HG02623 (cell line): ENCODE data around the gene UNC50.
"Not testable (repeated sequence)": the region's sequence is repeated elsewhere in the genome, so short reads cannot be mapped to it uniquely, and the experiment has no call there.

ENCODE experiments used
- ATAC-seq: cut with Tn5 transposase; IDR thresholded peaks from one replicate; pipeline ENCODE4 v1.9.1; 2021; ENCODE audit warnings: moderate library complexity; ENCODE audit not compliant: unreplicated experiment

UNC50 gene

DNA sequence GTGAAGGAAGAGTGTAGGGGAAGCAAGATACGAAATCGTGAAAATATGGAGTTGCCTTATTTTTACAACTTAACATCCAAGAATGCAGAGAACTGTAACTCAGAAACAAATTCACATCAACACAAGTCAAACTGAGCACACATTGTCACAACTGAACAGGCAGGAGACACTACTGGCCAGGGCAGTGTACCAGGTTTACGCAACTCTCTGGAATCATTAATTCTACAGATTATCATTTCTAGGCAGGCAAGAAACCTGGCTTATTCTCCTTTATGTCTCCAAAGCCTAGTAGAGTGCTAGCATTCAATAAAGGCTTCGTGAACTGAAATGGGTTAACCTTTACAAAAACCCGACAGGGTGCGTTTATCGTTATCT lies 661 bp upstream of the UNC50 start:
- no peak for ATAC-seq

DNA sequence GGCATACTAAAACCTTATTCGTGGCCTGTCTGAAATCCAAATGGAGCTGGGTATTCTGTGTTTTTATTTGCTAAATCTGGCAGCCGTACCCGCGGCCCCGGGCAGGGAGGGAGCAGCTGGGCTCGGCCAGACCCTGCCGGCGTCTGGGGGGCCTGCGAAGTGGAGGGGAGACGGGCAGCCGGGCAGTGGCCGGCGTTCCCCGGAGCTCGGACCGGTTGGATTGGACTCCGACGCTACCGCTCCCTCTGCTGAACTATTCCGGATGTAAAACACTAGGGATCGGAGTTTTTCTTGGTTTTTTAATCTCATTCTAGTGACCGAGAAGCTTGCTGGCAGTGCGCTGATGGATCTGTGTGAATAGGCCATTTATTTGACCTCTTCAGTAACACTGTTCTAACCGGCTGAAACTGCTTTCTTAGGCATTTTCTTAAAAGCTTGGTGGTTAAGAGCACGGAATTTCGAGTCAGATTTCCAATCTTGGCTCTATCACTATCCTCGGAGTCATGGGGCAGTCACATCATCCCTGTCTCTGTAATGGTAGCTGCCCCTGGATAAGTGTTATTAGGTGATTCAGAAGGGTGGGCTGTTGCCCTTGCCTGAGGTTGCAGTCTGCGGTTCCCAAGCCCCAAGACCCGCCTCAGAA lies 694 bp downstream of the UNC50 start:
- no peak for ATAC-seq

DNA sequence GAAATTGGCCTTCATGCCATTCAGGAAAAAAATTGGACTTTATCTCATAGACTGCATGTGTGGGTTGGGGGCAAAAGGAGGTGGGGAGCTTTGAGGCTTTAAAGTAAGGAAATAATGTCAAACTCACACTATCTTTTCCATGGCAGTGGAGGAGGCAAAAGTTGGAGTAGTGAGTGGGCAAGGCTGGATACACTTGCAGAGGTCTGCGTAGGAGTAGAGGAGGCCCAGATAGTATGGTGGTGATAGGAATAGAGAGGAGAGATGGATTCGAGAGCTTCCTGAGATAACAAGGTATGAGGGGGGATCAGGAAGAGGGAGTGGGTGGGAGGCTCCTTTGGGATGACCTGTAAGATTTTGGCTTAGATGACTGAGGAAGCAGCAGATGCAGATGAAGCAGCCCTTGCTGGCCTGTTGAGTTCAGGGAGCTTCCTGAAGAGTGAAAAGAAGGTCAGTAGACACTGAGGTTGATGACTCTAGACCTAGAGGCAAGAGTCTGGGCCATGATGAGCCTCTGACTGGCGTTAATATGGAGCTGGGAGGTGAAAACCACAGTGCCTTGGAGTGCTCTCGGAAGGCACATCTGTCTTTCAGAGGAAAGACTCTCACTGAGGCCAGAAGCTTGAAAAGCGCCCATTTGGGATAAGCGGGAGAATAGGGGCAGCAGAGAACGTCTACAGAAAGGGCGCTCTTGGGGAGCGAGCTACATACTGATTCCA lies 5.8 kb downstream of the UNC50 start:
- no peak for ATAC-seq

DNA sequence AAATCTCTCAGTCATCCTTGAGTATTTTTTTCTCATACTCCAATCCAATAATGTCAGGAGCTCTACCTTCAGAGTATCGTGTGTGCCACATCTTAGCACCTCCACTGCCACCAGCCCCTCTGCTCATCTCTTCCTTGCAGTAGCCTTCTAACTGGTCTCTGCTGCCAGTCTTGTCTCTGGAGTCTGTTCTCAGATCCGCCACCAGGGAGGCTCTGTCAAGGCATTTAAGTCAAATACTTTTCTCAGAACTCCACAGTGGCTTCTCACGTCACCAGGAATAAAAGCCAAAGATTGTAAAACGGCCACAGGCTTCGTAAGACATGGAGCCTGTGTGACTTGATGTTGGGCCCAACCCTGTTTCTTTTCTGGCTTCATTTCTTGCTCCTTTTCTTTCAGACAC lies 7.1 kb downstream of the UNC50 start:
- ATAC-seq: no peak

DNA sequence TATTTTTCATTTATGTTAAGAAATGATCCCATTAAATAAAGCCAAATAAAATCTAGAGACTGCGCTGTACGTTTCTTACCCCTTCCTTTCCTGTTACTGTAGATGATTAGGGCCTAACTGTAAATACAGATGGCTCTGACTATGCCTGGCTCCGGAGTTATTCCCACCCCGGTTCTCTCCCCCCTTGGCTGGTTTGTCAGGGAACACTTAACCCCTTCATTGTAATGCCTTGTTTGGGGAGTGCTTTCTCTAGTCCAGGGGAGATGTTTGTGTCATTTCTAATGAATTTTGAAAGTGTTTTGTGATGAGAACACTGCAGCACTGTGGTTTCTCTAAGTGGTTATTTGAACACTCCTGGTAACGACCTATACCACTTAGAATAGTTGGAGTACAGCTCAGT lies 8.8 kb downstream of the UNC50 start:
- ATAC-seq: no peak

DNA sequence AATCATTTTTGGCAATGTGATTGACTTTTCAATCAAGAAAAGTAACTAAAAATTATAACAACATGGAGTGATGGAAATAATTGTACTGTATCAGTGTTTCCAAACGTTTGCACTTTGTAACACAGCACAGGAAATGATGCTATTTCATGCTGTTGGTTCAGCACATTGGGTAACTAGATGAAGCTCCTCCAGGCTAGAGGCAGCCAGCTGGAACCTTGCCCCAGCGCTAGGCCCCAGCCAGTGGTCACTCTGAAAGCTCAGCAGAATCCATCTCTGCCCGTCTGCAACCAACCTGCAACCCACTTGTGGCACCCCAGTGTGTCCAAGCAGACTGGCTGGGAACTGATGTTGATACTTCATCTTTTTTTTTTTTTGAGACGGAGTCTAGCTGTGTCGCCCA lies 15.3 kb downstream of the UNC50 start:
- ATAC-seq: no peak

DNA sequence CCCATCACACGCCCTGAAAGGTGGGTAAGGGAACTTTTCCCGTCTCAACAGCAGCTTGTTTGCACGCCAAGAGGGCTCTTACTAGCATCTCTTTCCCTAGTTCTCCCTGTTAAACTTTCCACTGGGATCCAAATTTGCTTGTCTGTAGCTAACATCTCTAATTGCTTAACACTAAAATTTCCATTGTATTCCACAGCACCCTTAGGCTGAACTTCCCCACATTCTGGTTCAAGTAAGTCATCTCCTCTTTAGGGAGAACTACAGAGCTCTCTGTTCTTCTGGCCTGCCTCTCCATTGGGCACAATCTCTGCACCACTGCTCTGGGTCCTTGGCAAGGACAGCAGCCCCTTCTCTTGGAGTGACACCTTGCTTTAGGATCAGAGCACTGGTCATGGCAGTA lies 24.0 kb downstream of the UNC50 start:
- ATAC-seq: no peak

DNA sequence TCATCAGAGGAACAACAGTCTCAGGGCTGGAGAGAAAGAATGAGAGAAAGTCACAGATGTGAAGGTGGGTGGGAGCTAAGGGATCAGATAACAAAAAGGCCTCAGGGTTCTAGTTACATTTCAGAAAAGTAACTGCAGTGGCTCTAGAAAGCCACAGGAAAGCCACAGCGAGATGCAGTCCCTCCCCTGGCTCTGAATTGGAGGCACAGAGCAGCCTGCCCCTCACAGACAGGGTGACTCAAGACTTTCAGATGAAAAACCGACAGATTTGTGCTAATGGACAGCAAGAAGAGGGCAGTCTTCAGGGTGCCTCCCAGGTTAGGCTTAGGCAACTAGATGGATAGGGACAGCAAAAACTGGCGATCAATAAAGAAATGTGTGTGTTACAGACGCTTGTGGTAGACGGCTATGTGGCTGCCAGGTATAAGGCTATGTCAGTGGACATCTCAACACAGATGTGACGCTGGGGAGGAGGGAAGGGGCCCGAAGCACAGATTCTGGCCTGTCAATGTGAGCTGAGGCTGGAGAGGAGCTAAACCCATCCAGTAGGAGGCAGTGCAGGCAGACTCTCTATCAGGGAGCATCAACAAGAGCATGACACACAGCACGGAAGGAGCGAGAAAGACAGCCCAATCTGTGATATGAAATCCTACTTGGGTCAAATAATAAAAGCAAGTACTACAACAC lies 26.2 kb downstream of the UNC50 start:
- ATAC-seq: no peak

DNA sequence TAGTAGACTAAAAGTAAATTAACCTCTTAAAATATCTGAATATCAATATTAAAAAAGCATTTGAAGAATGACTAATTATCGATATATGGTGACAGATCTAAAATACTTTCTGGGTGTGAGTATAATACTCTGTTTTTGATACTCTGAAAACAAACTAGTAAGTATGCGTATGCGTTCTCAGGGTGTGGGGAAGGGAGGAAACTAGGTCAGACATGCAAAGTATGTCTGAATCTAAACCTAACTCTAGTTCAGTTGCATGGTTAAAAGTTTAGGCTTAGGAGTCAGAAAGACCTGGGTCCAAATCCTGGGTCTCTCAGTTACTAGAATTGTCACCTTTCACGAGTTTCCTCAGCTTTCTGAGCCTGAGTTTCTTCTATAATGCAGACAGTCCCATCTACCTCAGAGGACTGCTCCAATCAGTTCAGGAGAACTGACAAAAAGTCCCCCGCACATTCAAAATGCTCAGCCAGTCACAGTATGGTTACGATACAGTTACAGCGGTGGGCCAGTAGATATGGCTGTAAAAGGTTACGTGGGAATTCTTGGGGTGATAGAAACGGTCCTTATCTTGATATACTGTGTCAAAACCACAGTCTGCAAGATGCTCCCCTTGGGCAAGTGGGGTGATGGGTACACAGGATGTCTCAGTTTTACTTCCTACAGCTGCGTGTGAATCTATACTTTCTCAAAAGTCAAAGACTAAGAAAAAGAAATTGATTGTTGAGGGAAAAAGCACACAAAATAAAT lies 29.2 kb downstream of the UNC50 start:
- peak; percentile 70 for ATAC-seq

DNA sequence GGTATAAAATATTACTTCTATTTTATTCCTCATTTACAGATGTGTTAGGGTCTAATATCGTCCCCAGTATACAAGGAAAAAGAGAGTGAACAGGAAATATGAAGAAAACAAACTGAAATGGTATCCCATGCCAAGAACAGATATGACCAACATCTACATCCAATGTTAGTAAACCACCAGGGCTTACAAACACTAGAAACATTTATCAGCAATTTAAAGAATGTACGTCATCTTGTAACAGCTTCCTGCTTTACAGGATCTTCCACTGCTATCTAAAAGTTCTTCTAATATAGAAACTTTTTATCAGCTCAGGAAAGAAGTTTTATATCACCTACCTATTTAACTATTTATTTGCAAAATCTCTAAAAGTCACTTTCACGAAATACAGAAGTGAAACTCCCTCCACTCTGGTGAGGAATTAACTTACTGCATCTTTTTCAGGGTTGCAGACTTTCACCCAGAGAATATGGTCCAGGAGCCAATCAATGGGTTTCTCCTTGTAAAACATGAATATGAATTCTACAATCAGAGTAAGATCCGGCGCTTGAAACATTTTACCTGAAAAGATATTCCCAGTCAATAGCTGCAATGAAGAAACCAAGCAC lies 35.2 kb downstream of the UNC50 start:
- no peak for ATAC-seq

DNA sequence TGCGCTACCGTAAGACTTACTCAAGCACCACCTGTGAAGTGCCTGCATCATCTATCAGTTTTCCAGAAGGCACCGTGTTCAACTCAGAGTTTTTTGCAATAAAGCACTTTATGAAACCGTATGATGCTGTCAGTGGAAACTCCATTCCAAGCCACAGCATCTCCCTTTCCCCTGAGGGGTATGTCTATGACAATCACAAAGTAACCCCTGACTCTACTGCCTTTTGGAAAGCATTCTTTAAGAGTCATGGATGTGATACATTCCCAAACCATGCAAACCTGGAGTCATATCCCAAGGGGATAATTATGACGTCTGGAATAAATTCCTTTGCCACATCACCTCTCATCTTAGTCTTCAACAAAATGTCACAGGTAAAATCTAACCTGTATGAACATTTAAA lies 39.2 kb downstream of the UNC50 start:
- no peak for ATAC-seq

DNA sequence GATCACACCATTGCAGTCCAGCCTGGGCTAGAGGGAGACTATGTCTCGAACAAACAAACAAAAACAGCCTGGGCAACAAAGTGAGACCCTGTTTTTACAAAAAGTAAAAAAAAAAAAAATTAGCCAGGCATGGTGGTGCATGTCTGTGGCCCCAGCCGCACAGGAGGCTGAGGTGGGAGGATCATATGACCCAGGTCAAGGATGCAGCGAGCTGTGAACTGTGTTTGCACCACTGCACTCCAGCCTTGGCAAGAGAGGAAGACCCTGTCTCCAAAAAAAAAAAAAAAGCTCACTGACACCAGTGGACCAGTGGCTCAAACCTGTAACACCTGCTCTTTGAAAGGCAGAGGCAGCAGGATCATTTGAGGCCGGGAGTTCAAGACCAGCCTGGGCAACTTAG lies 40.1 kb downstream of the UNC50 start:
- no peak for ATAC-seq

DNA sequence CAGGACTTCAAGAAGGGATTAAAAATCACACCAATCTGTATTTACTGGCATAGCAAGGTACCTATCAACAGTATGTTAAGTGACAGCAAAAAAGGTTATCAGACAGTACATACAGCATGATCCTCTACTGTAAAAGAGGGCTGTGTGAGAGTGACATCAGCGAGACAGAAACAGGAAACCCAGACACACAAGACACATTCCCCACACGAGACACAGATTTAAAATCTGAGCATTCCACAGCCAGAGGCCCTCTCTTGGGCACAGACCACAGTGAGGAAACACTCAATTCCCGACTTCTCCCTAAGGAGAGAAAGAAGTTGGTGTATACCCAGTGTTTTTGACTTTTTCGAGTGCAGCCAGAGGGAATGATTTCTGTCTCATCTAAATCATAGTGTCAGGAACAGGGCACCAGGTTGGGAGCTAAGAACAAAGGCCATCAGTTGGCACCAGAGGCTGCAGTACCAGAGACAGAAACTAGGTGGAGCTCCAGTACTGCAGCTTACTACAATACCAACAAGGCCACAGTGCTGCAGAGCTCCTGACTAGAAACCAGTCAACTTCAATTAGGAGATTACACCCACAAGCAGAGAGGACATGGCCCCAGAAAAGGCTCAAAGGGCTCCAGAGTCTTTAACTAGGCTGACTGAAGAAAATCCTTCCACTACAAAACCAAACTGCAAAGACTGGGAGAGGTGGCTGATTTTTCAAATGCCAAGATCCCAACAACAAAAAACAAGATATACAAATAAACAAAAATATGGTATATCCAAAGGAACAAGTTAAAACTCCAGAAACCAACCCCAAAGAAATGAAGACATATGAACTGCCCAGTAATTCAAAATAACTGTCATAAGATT lies 41.0 kb downstream of the UNC50 start:
- ATAC-seq: peak; percentile 64

DNA sequence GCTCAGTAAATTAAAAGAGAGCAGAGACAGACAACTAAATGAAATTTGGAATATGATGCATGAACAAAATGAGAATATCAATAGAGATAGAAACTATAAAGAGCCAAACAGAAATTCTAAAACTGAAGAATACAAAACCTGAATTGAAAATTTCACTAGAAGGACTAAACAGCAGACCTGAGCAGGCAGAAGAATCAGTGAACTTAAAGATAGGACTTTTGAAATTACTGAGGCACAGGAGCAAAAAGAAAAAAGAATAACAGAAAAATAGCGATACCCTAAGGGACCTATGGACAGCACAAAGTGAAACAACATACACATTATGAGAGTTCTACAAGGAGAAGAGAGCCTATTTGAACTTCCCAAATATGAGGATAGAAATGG lies 41.6 kb downstream of the UNC50 start:
- no peak for ATAC-seq

DNA sequence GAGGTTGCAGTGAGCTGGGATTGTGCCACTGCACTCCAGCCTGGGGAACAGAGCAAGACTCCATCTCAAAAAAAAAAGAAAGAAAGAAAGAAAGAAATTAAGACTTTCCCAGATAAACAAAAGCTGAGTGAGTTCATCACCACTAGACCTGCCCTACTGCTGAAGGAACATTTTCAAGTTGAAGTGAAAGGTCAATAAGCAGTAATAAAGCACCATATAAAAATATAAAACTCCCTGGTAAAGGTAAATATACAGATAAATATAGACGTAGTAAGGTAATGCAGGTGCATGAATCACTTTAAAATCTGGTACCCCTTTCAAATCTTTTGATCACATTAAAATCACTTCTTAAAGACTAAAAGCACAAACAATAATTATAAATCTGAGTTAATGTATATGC lies 42.6 kb downstream of the UNC50 start:
- no peak for ATAC-seq

DNA sequence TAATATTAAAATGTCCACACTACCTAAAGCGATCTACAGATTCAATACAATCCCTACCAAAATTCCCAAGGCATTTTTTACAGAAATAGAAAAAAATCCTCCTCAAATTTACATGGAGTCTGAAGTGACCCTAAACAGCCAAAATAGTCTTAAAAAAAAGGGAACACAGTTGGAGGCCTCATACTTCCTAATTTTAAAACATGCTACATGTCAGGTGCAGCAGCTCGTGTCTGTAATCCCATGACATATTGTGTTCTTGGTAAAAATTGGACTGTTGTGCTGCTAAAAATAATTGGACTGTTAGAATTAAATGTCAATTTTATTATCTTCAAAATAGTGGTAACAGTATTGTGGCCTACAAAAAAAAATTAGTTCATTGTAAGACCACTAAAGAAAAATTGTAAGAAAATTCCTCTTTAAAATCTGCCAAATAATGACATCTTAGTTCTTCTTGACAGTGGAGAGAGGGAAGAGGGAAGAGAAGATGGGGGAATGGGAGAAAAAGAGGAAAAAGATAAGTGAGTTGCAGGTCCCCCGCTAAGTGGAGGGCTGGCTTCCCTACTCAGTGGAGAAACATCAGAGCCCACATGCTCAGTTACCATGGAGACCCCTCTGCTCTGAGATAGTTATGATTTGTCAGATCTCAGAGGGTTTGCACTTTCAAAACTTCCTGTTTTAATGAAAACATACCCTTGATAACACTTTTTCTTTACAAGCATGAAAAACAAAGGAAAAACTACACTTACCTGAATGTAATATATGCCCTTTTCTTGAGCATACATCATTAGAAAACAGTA lies 46.5 kb downstream of the UNC50 start:
- ATAC-seq: no peak

DNA sequence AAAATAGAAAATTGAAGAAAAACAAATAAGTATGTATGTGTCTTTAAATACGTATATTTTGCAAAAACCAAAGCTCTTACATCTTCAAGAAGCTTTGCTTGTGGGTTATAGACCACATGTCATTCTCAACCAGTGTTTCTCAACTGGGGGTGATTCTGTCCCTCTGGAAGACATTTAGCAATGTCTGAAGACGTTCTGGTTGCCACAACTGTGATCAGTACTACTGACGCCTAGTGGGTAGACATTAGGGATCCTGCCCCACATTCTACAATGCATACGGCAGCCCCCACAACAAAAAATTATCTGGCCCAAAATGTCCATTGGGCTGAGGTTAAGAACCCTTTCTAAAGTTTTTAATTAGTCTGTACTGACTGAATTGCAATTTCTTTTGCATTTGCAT lies 48.4 kb downstream of the UNC50 start:
- ATAC-seq: no peak

DNA sequence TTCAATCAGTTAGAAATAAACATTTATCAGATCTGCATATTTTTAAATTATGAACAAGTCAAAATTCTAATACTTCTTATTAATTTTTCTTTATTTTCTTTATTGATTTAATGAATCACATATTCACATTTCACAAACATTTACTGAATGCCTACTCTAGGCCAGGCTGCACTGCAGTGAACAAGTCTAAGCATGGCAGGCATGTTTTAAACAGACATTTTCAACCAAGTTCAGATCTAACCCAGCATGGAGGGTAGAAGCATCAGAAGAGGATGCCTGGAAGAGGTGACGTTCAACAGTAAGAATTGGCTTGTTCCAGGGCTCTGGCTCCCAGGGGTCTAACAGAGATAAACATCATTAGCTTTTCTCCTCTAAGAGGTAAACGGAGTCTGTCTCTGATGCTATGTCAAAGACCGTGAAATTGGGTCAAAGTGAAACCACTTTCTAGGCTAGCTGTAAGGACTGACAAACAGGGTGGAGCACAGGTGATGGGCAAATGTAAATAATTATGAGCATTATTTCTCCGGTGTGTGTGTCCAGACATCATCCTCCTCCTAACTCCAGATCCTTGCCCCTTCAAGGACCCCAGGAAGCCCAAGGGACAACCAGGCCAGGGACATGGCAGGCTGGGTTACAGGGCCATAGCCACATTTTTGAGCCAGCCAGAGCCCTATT lies 50.6 kb downstream of the UNC50 start:
- ATAC-seq: no peak

DNA sequence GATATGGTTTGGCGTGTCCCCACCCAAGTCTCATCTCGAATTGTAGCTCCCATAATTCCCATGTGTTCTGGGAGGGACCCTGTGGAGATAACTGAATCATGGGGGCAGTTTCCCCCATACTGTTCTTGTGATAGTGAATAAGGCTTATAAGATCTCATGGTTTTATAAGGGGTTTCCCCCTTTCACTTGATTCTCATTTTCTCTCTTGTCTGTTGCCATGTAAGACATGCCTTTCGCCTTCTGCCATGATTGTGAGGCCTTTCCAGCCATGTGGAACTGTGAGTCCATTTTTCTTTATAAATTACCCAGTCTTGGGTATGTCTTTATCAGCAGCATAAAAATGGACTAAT lies 51.1 kb downstream of the UNC50 start:
- ATAC-seq: not testable (repeated sequence)
